IPS-20b (cell line): Measurements from ENCODE around the gene PPRC1.
"Not testable (repeated sequence)": the region's sequence is repeated elsewhere in the genome, so short reads cannot be mapped to it uniquely, and the experiment has no call there.

Experiments used
- H3K27ac ChIP-seq: one replicate; pipeline ENCODE4 v1.5.1; 2013; ENCODE audit warnings: low read length
- H3K27me3 ChIP-seq: 2 replicates; pipeline ENCODE4 v1.6.1; 2013; ENCODE audit warnings: mild to moderate bottlenecking, low read length, inconsistent platforms; ENCODE audit not compliant: insufficient read depth
- H3K36me3 ChIP-seq: 2 replicates; pipeline ENCODE4 v1.6.1; 2013; ENCODE audit warnings: low read depth, mild to moderate bottlenecking, inconsistent platforms, low read length, moderate library complexity; ENCODE audit not compliant: insufficient read depth
- H3K4me1 ChIP-seq: 2 replicates; pipeline ENCODE4 v1.6.1; 2013; ENCODE audit warnings: mild to moderate bottlenecking, control low read depth, inconsistent platforms, low read length, moderate library complexity; ENCODE audit not compliant: insufficient read depth
- H3K4me3 ChIP-seq: 2 replicates; pipeline ENCODE4 v1.5.1; 2013; ENCODE audit warnings: mild to moderate bottlenecking, low read length, inconsistent platforms
- H3K9ac ChIP-seq: 2 replicates; pipeline ENCODE4 v1.6.1; 2013; ENCODE audit warnings: low read depth, mild to moderate bottlenecking, inconsistent platforms, low read length, moderate library complexity
- H3K9me3 ChIP-seq: 2 replicates; pipeline ENCODE4 v1.6.1; 2013; ENCODE audit warnings: mild to moderate bottlenecking, low read depth, low read length, inconsistent platforms; ENCODE audit not compliant: insufficient read depth

Gene PPRC1

GRCh38 chr10:102185811-102186527 lies 53.1 kb downstream of the PPRC1 start:
- no peak overlapping the region for H3K27ac ChIP-seq
- no peaks in the 10 kb centered on the region for H3K36me3 ChIP-seq

GRCh38 chr10:102188298-102188940 lies 55.6 kb downstream of the PPRC1 start:
- H3K27me3 ChIP-seq = no peaks in the 10 kb centered on the region; the same call in 1 of the 2 replicates
- H3K4me1 ChIP-seq = no peaks in the 10 kb centered on the region
- H3K9ac ChIP-seq = no peak overlapping the region
- H3K36me3 ChIP-seq = no peaks in the 10 kb centered on the region
- H3K4me3 ChIP-seq = no peak overlapping the region
- no peak overlapping the region for H3K27ac ChIP-seq
- peaks cover 50% of the 10 kb centered on the region for H3K9me3 ChIP-seq

More at GRCh38 chr10:102185811-102186527, 53.1 kb downstream of the PPRC1 start:
- Histone ChIP-seq H3K4me3 (no peak overlapping the region), H3K9me3 (peaks cover 30% of the 10 kb centered on the region), H3K27me3 (no peaks in the 10 kb centered on the region), H3K4me1 (no peaks in the 10 kb centered on the region), H3K9ac (no peak overlapping the region)

GRCh38 chr10:102188941-102189898 lies 56.4 kb downstream of the PPRC1 start:
- not testable (repeated sequence) for H3K9ac ChIP-seq, H3K27me3 ChIP-seq, H3K36me3 ChIP-seq, H3K4me3 ChIP-seq, H3K4me1 ChIP-seq, H3K27ac ChIP-seq
- H3K9me3 ChIP-seq = peaks cover 49% of the 10 kb centered on the region

GRCh38 chr10:102191956-102192355 lies 59.1 kb downstream of the PPRC1 start:
- H3K27ac ChIP-seq = no peak overlapping the region
- H3K9me3 ChIP-seq = peaks cover 32% of the 10 kb centered on the region
- H3K27me3 ChIP-seq = no peaks in the 10 kb centered on the region; the same call in 1 of the 2 replicates
- no peaks in the 10 kb centered on the region for H3K4me1 ChIP-seq
- no peaks in the 10 kb centered on the region for H3K36me3 ChIP-seq
- H3K4me3 ChIP-seq = no peak overlapping the region
- no peak overlapping the region for H3K9ac ChIP-seq

GRCh38 chr10:102195296-102195870 lies 62.5 kb downstream of the PPRC1 start:
- no peak overlapping the region for H3K4me3 ChIP-seq
- no peaks in the 10 kb centered on the region for H3K4me1 ChIP-seq
- H3K9me3 ChIP-seq = peaks cover 23% of the 10 kb centered on the region
- no peaks in the 10 kb centered on the region for H3K36me3 ChIP-seq
- no peaks in the 10 kb centered on the region; the same call in 1 of the 2 replicates for H3K27me3 ChIP-seq
- H3K27ac ChIP-seq = no peak overlapping the region
- H3K9ac ChIP-seq = no peak overlapping the region

GRCh38 chr10:102196893-102197292 lies 64.1 kb downstream of the PPRC1 start:
- Histone ChIP-seq H3K27me3 (no peaks in the 10 kb centered on the region; the same call in 1 of the 2 replicates), H3K36me3 (no peaks in the 10 kb centered on the region), H3K4me3 (no peak overlapping the region), H3K4me1 (no peaks in the 10 kb centered on the region), H3K9me3 (peaks cover 15% of the 10 kb centered on the region), H3K9ac (no peak overlapping the region), H3K27ac (no peak overlapping the region)

- no peaks in the 10 kb centered on the region for H3K36me3 ChIP-seq
- no peak overlapping the region for H3K4me3 ChIP-seq
- H3K4me1 ChIP-seq = no peaks in the 10 kb centered on the region
- peaks cover 4% of the 10 kb centered on the region; the same call in 1 of the 2 replicates for H3K9me3 ChIP-seq
- H3K27me3 ChIP-seq = no peaks in the 10 kb centered on the region
- H3K27ac ChIP-seq = no peak overlapping the region
- no peak overlapping the region for H3K9ac ChIP-seq
Observed at GRCh38 chr10:102198027-102198426, 65.2 kb downstream of the PPRC1 start.
